OCI-LY3 (cell line): ENCODE results near the gene IQCB1.

ENCODE experiments used
- H2AFZ ChIP-seq: fragments of 200-600, 300-600 bp; shearing (Covaris generic); 2 replicates; pipeline ENCODE4 v1.6.0; 2014; ENCODE audit warnings: antibody characterized with exemption, low read depth, low read length
- H3K27ac ChIP-seq: fragments of 200-600, 300-600 bp; sonication (generic); 2 replicates; pipeline ENCODE4 v1.5.1; 2014; ENCODE audit warnings: mild to moderate bottlenecking, low read length, moderate library complexity, mixed read lengths
- H3K27me3 ChIP-seq: fragments of 200-600, 300-600 bp; sonication (generic); 2 replicates; pipeline ENCODE4 v1.6.1; 2014; ENCODE audit warnings: low read depth, low read length, mixed read lengths
- H3K36me3 ChIP-seq: fragments of 200-600, 300-600 bp; sonication (generic); replicated peaks from 2 replicates; pipeline ENCODE3; 2014; ENCODE audit warnings: low read depth, low read length, mixed read lengths
- H3K4me1 ChIP-seq: fragments of 300-600, 200-600 bp; sonication (generic); 2 replicates; pipeline ENCODE4 v1.6.1; 2014; ENCODE audit warnings: low read length, mixed read lengths
- H3K4me2 ChIP-seq: fragments of 200-600, 300-600 bp; sonication (generic); 2 replicates; pipeline ENCODE4 v1.6.1; 2014; ENCODE audit warnings: low read length, mixed read lengths
- H3K4me3 ChIP-seq: fragments of 300-600, 200-600 bp; sonication (generic); 2 replicates; pipeline ENCODE4 v1.5.1; 2014; ENCODE audit warnings: antibody characterized with exemption, mild to moderate bottlenecking, low read length, moderate library complexity
- H3K79me2 ChIP-seq: fragments of 300-600, 200-600 bp; shearing (Covaris generic); 2 replicates; pipeline ENCODE4 v1.6.1; 2014; ENCODE audit warnings: mild to moderate bottlenecking, low read length, mixed read lengths
- H3K9ac ChIP-seq: fragments of 300-600, 200-600 bp; shearing (Covaris generic); 2 replicates; pipeline ENCODE4 v1.6.0; 2014; ENCODE audit warnings: mild to moderate bottlenecking, low read length, moderate library complexity
- H3K9me3 ChIP-seq: fragments of 200-600, 300-600 bp; shearing (Covaris generic); 2 replicates; pipeline ENCODE4 v1.6.1; 2014; ENCODE audit warnings: low read length, mixed read lengths; ENCODE audit not compliant: insufficient read depth
- H4K20me1 ChIP-seq: fragments of 200-600, 300-600 bp; sonication (generic); 2 replicates; pipeline ENCODE4 v1.6.1; 2016; ENCODE audit warnings: low read length, mixed read lengths; ENCODE audit not compliant: insufficient read depth
- EZH2phosphoT487 ChIP-seq: fragments of 200-600 bp; shearing (Covaris generic); IDR thresholded peaks from 2 replicates; pipeline ENCODE4 v1.6.1; 2018; ENCODE audit warnings: antibody characterized with exemption, mixed run types, low read depth
- TF ChIP-seq, protein P1 (sequence below): fragments of 200-600, 300-600 bp; sonication (generic); IDR thresholded peaks from 2 replicates; pipeline ENCODE4 v1.5.1; 2014; ENCODE audit warnings: antibody characterized with exemption, low read length, low read depth

The IQCB1 gene

DNA sequence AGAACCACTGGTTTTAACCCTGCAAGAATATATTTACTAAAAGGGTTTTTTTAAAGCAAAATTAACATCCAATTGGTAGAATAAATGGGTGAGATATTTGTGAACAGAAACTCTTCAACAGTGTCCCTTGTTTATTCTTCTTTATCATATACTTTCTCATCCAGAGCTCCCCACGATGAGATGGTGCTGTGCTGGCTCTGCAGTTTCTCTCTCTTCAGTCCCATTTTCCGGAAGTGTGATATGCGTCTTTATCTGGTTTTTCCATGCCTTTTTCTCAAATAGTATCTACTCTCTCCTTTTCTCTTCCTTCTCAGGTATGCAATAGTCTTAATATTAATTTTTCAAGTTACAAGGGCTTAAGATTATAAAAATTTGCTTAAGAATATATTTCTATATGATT is 1.6 kb upstream of the IQCB1 start:
- H3K9ac ChIP-seq: peak overlapping the region; percentile 92
- H3K27me3 ChIP-seq: no peaks in the 10 kb centered on the region
- TF ChIP-seq, protein P1, sequence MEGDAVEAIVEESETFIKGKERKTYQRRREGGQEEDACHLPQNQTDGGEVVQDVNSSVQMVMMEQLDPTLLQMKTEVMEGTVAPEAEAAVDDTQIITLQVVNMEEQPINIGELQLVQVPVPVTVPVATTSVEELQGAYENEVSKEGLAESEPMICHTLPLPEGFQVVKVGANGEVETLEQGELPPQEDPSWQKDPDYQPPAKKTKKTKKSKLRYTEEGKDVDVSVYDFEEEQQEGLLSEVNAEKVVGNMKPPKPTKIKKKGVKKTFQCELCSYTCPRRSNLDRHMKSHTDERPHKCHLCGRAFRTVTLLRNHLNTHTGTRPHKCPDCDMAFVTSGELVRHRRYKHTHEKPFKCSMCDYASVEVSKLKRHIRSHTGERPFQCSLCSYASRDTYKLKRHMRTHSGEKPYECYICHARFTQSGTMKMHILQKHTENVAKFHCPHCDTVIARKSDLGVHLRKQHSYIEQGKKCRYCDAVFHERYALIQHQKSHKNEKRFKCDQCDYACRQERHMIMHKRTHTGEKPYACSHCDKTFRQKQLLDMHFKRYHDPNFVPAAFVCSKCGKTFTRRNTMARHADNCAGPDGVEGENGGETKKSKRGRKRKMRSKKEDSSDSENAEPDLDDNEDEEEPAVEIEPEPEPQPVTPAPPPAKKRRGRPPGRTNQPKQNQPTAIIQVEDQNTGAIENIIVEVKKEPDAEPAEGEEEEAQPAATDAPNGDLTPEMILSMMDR: no peak
- TF ChIP-seq EZH2phosphoT487: no peak
- peaks cover 24% of the 10 kb centered on the region for H3K36me3 ChIP-seq
- H3K9me3 ChIP-seq: no peaks in the 10 kb centered on the region
- H3K79me2 ChIP-seq: peaks cover 67% of the 10 kb centered on the region
- peak overlapping the region; percentile 94 for H3K4me3 ChIP-seq
- H3K27ac ChIP-seq: peak overlapping the region; percentile 87
- peak overlapping the region; percentile 74 for H3K4me2 ChIP-seq
- H2AFZ ChIP-seq: no peak overlapping the region
- peaks cover 16% of the 10 kb centered on the region; the same call in 1 of the 2 replicates for H4K20me1 ChIP-seq
- H3K4me1 ChIP-seq: peaks cover 19% of the 10 kb centered on the region

DNA sequence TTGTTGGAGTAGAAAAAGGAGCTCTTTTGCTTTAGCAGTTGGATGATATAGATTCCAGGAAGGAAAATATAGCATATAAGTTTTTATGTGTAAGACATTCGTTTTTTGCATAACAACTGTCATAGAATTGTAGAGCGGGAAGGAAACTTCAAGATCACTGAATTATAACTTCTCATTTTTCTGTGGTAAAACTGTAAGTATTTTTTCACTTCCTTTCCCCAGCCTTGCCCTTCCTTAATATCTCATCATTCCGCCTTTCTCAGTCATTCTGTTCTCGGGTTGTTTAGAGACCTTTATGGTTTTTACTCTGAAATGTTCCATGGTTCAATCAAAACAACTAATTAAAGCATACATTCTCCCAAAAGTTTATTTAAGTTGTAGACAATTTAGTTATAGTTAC is 1.2 kb upstream of the IQCB1 start:
- peaks cover 19% of the 10 kb centered on the region for H3K4me1 ChIP-seq
- H3K9ac ChIP-seq: peak overlapping the region; percentile 92
- peaks cover 16% of the 10 kb centered on the region; the same call in 1 of the 2 replicates for H4K20me1 ChIP-seq
- TF ChIP-seq, protein P1: no peak
- no peak for TF ChIP-seq EZH2phosphoT487
- H3K4me2 ChIP-seq: peak overlapping the region; percentile 74
- H3K27me3 ChIP-seq: no peaks in the 10 kb centered on the region
- peaks cover 70% of the 10 kb centered on the region for H3K79me2 ChIP-seq
- no peak overlapping the region for H2AFZ ChIP-seq
- H3K36me3 ChIP-seq: peaks cover 26% of the 10 kb centered on the region
- peak overlapping the region; percentile 87 for H3K27ac ChIP-seq
- H3K9me3 ChIP-seq: no peaks in the 10 kb centered on the region
- H3K4me3 ChIP-seq: peak overlapping the region; percentile 94

DNA sequence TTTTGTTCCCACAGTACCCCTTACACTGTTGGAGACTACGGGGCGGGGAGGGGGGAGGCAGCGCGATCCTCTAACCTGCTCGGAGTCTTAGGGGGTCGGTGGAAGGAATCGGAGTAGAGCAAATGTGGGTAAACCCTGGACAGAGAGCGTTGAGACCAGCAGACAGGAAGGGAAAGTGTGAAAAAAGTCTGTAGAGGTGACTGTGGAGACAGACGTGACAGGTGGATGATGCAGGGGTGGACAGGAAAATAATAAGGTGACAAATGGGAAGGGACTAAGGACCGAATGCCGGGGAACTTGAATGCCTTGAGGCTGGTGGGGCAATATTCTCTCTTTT is 573 bp upstream of the IQCB1 start:
- no peaks in the 10 kb centered on the region for H3K27me3 ChIP-seq
- H3K9ac ChIP-seq: peak overlapping the region; percentile 92
- peaks cover 16% of the 10 kb centered on the region; the same call in 1 of the 2 replicates for H4K20me1 ChIP-seq
- peak overlapping the region; percentile 94 for H3K4me3 ChIP-seq
- peak overlapping the region; percentile 74 for H3K4me2 ChIP-seq
- H3K4me1 ChIP-seq: peaks cover 19% of the 10 kb centered on the region
- no peaks in the 10 kb centered on the region for H3K9me3 ChIP-seq
- H3K36me3 ChIP-seq: peaks cover 26% of the 10 kb centered on the region
- TF ChIP-seq, protein P1: no peak
- no peak for TF ChIP-seq EZH2phosphoT487
- H3K27ac ChIP-seq: peak overlapping the region; percentile 87
- peaks cover 75% of the 10 kb centered on the region for H3K79me2 ChIP-seq
- peak overlapping the region; percentile 58; the same call in 1 of the 2 replicates for H2AFZ ChIP-seq

DNA sequence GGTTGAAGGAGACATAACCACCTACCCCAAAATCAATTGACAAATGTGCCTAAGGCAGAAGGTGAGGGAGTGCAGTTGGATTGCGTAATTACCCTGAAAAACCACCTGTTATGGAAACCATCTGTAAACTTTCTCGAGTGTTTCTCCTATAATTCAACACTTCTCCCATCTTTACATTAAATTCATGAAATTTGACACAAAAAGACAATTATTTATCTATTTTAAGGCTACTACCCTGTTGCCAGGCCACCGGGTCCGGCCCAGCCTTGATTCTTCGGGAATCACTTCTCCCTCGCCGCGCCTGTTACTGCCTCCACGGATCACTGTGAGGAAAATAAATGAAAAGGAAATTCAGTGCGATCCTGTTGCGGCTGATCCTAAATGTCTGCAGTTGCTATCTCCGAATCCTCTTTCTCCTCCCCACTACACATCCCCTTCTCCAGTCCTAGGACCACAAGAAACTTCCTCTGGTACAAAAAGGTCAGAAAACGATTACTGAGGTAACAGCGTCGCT is 646 bp downstream of the IQCB1 start:
- Histone ChIP-seq H4K20me1 (peaks cover 16% of the 10 kb centered on the region; the same call in 1 of the 2 replicates), H3K4me1 (peaks cover 19% of the 10 kb centered on the region), H3K9ac (peak overlapping the region; percentile 99), H2AFZ (peak overlapping the region; percentile 87), H3K4me2 (peak overlapping the region; percentile 97), H3K36me3 (peaks cover 28% of the 10 kb centered on the region), H3K27ac (peak overlapping the region; percentile 70), H3K79me2 (peaks cover 76% of the 10 kb centered on the region), H3K27me3 (no peaks in the 10 kb centered on the region), H3K9me3 (no peaks in the 10 kb centered on the region), H3K4me3 (peak overlapping the region; percentile 94)
- no peak for TF ChIP-seq EZH2phosphoT487
- TF ChIP-seq, protein P1: no peak
